SKM-1 treated with dmso at 0.1 percent for 144 hours (cell line): ENCODE measurements around the gene RBM47.
A peak's percentile ranks its signal among the peaks of the same experiment; 100 is the strongest.

Source experiments
- DNase-seq: peaks from one replicate; lab custom pipeline; 2025; ENCODE audit not compliant: unreplicated experiment; lab: John Stamatoyannopoulos, UW

Gene RBM47

DNA sequence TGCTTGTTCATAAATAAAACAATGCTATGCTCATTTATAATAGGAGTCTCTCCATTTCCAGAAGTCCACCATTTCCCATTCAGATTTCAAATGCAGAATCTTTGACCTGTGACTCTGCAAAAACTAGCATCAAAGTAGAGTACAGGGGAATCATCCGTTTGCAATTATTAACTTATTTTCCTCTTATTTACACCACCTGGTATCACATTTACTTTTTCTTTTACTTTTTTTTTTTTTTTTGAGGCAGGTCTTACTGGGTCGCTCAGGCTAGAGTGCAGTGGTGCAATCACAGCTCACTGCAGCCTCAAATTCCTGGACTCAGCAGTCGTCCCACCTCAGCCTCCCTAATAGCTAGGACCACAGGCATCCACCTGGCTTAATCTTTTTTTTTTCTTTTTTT, 37.6 kb downstream of the RBM47 start:
- no peak for DNase-seq

DNA sequence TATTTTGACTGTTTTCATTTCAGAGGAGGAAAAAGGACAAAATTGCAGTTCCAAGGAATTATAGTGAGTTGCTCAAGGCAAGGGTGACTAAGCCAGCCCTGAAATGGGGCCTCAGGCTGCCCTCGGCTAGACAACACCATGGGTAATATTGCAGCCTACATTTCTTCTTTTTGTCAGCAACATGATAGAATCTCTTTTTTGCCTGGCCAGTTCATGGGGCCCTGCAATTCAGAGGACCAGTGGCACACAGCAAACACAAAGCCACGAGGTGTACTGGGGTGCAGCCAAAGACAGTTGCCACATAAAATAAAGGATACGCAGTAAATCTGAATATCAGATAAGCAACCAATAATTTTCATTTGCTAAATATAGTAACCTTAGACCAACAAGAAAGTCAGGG, 41.8 kb downstream of the RBM47 start:
- peak; percentile 30 for DNase-seq

DNA sequence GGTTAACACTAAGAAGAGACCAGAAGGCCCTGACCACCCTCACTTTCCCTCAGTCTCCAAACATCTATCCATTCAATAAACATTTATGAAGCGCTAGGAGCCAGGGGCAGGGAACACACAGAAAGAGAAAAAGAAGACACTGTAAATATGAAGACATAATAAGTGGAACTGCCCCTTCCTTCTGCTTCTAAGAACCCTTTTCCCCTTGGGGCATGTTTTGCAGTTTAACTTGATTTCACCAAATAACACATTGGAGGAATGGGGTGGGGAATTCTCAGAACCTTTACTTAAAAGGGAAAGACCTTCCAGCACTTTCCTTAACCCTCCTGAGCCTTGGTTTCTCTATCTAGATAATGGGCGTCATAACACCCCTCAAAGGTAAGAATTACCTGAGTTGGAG, 42.3 kb downstream of the RBM47 start:
- no peak for DNase-seq

DNA sequence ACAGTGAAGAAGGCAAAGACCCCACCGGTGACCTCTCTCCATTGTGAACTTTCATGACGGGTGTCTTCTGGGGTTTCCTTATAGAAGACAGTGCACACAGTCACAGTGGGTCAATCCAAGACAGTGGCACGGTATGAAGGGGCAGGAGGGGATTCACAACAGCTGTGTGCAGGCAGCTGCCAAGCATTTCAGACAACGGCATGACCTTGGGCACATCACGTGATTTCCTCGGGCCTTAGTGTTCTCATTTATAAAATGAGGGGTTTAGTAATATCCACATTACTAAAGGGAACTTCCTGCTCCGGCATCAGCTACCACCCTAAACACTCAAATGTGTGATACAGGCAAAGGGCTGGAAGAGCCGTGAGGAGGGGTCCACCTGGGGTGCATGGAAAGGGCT, 42.9 kb downstream of the RBM47 start:
- peak; percentile 25 for DNase-seq

DNA sequence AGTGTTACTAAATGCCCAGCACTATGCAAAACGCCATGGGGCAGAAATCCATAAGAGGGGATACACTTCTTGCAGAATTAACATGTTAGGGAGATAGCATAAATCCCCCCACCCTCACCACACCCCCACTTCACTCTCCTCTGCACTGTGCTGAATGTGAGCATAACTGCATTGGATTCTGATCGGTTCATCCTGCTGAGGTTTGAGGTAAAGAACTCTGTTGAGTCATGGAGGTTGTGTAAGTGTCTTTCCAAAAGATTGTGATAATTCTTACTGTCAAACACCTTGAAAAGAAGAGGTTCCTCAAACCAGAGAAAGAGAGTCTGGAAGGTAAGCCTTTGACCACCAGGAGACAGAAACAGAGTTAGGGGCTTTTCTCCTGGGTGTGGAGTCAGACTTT, 43.6 kb downstream of the RBM47 start:
- peak; percentile 78 for DNase-seq

DNA sequence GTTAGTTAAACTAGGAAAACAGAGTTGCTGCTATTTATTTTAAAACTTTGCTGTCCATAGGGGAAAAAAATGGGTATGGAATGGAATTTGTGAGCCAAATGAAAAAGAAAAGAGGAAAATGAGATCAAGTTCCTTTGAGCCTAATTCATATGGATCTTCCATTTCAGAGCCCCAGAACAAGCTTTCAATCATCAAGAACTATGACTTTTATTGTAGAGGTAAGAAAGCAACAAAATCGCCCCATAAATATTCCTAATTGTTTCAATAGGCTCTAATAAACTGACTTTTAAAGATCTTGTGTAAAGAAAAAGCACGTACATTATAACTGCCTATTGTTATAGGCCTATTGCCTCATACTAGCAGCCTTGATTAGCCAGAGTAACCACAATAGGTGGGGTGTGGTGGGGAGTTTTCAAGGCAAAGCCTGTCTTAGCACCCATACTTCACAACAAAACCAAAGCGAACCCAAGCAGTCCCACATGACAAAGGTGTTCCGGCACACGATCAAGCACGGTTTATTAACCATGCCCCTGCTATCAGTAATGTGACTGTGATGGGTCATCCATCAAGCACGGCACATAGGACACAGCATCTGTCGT, 44.4 kb downstream of the RBM47 start:
- DNase-seq: no peak

DNA sequence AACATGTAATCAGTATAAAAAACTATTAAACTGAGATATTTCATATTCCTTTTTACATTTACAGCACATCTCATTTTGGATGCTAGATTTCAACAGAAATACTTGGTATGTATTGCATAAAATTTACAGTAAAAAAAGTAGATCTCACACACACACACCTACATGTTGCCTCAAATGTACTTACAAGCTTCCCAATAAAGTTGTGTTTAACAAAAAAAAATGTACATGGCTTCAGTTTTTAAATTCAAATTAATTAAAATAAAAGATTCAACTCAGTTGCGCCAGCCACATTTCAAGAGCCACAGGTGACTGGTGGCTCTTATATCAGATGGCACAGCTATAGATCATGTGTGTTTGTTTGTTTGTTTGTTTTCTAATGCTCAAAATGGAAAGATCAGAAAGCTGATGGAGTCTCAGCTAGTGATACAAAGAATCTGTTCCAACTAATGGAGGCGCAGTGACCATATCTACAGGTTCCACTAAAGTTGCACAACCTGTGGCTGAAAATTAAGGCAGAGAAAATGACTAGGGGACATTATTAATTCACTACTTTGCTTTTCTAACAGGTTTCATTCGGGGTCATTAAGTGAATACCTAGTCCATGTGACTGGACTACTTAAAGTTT, 45.0 kb downstream of the RBM47 start:
- DNase-seq: no peak

DNA sequence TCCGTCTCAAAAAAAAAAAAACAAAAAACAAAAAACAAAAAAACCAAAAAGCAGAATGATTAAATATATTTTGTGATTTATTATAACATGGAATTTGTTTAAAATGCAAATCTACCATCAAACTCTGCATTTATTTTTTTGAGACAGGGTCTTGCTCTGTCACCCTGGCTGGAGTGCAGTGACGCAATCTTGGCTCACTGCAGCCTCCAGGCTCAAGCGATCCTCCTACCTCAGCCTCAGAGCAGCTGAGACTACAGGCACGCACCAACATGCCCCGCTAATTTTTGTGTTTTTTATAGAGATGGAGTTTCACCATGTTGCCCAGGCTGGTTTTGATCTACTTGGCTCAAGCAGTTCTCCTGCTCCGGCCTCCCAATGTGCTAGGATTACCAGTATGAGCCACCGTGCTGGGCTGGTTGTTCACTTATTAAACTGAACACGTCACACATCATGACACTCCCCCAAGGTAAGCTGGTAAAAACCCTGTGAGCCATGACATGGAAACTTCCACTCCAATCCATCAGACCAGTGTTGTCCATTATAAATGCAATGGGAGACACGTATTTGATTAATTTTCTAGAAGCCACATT, 45.7 kb downstream of the RBM47 start:
- DNase-seq: no peak

DNA sequence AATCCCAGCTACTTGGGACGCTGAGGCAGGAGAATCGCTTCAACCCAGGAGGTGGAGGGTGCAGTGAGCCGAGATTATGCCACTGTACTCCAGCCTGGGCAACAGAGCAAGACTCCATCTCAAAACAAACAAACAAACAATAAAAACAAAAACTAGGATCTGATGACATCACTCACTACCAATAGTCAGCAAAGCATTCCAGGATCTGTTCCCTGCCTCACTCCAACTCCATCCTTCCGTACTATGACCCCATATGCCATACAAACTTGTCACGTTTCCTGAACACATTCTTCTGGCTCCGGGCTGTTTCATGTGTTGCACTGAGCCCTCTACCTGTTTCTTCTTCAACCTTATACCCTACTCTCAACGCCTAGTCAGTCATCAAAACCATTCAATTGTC, 47.3 kb downstream of the RBM47 start:
- no peak for DNase-seq

DNA sequence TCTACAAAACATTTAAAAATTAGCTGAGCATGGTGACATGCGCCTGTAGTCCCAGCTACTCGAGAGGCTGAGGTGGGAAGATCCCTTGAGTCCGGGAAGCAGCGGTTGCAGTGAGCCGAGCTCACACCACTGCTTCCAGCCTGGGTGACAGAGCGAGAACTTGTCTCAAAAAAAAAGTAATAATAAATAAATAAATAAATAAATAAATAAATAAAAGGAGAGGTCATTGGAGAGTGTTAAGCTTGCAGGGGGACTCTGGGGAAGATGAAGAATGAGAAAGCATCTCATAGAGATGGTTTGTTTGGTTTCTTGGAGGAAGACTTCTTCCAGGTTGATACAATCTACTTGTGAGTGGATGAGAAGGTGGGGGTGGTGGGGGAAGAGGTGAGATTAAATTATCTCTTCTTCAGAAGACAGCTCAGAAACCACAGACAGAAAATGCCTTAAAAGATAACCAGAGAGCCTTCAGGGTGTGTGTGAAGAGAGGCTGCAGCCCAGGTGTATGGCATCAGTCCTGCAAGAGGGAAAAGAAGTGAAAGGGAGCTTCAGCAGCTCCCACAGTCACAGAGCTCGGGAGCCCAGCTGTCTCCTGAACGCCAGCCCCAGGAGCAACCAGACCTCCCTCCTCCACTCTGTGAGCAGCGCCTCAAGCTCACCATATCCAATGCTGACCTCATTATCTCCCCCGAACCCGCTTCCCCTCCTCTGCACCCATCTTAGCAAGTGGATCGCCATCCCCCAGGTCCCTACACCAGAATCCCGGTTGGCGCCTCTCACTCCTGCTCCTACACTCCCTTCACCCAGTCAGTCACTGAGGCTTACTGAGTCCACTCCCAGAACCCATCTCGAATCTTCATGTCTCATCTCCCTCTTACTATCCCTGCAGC, 48.2 kb downstream of the RBM47 start:
- DNase-seq: no peak

DNA sequence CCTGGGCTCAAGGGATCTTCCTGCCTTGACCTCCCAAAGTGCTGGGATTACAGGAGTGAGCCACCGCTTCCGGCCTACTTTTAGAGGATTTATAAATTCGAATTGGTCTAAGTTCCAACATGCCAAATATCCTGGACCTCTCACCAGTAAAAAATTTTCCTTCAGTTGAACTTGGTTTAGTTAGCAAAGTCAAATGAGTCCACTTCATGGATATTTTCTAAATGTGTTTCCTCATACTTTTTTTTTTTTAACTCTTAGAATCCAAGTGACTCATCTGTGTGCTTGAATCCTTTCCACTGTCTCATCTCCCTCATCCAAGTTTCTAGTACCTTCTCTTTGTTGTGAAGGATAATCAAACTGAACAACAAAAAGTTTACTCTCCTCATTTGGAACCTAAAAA, 49.7 kb downstream of the RBM47 start:
- DNase-seq: no peak

DNA sequence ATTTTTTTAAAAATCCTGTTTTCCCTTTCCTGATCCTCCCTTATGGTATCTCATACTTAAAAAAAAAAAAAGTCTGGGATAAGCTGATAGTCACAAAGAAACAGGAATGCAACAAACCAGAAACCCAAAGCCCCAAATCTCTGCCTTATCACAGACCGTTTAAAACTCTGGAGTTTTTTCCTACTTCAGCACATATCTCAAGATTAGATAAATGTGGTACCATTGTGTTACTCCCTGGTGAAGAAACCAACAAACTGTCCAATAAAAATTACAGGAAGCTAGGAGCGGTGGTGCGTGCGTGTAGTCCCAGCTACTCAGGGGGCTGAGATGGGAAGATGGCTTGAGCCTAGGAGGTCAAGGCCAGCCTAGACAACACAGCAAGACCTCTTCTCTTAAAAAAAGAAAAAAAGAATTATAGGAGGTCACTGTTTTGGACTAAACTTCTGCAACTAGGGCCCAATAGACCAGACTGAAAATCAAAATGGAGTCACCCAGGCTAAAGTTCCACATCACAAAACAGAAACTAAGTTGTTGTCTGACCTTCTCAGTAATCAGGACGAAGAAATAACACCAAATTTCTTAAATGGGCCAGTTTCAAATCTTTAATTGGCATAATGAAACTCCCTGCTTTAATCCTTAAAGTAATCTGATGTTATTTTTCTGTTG, 51.9 kb downstream of the RBM47 start:
- DNase-seq: no peak

DNA sequence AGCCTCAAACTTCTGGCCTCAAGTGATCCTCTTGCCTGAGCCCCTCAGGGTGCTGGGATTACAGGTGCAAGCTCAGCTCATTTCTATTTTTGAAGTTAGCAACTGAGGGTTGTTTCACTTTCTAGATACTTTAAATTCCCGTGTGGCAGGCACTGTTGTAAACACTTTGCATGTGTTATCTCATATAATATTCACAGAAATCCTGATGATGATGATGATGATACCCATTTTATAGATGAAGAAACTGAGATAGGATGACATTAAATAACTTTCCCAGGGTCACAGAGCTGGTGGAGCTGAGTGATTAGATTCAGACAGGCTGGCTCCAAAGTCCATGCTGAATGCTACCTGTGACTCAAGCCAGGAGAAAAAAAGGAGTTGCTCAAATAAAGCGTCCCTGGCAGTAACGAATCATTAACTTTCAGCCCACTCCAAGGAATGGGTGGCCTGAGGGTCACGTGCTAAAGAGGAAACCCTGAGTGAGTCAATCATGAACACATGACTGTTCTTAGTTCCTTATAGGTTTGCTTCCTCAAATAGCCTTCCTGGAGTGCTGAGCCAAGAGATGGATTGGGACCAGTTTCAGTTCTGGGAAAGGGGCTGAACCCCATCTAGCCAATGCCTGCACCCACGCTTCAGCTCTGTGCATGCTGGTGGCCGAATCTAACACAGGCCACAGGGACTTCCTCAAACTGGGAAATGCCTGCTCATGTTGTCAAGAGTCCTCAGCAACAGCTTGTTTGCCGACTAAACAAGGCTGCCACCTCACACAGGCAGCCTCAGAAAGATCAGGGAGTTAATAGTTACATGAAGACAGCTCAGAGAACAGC, 52.8 kb downstream of the RBM47 start:
- DNase-seq: peak; percentile 95

DNA sequence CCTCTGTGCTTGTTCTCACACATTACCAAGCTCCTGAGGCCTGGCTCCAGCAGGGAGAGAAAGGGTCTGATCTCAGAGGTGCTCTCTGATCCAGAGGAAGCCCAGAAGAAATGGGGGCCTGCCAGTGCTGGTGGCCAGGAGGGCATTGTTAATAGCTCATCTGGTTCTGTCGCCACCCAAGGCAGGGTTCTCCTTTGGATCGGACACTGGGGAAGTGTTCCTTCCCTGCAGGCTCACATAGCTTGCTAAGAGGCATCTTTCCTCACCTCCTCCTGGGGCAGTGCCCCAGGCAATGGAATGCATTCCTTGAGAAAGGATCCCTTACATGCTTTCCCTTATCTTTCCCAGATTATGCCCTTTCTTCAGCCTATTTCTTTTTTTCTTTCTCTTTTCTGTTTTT, 53.8 kb downstream of the RBM47 start:
- DNase-seq: no peak

DNA sequence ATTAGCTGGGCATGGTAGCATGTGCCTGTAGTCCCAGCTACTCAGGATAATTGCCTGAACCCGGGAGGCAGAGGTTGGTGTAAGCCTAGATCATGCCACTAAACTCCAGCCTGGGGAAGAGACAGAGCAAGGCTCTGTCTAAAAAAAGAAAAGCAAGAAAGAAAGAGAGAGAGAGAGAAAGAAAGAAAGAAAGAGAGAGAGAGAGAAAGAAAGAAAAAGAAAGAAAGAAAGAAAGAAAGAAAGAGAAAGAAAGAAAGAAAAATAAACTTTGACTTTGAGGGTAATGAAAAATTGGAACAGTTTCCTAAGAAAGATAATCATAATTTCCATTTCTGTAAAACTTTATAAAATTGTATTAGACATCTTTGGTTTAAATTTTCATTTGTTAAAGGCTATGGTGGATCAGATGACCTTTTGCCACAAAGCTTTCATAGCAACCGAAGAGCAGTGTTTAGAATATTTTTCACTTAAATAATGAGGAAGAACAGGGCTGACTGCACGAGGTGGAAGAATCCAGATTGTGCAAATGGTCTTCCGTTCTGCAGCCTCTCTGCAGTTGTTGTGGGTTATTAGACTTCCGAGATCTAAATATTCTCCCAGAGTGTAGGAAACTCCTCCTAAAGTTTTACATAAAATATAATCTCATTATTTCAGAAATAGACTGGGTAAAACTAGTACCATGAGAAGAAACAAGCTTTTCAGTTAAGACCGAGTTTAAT, 55.9 kb downstream of the RBM47 start:
- DNase-seq: peak; percentile 93

DNA sequence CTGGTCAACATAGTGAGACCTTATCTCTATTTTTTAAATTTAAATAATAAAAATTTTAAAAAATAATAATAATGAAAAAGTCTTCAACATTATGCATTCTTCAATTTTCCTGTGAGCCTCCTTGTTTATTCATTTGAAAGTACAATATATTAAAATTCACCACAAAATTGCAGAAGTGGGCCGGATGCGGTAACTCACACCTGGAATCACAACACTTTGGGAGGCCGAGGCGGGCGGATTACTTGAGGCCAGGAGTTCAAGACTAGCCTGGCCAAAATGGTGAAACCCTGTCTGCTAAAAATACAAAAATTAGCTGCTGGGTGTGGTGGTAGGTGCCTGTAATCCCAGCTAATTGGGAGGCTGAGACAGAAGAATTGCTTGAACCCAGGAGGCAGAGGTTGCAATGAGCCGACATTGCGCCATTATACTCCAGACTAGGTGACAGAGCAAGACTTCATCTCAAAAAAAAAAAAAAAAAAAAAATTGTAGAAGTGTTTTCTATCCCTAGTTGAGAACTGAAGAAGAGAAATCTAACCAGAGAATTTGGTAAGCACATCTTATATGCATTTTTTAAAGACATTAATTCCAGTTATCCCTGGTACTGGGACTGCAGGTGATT, 56.9 kb downstream of the RBM47 start:
- DNase-seq: no peak

DNA sequence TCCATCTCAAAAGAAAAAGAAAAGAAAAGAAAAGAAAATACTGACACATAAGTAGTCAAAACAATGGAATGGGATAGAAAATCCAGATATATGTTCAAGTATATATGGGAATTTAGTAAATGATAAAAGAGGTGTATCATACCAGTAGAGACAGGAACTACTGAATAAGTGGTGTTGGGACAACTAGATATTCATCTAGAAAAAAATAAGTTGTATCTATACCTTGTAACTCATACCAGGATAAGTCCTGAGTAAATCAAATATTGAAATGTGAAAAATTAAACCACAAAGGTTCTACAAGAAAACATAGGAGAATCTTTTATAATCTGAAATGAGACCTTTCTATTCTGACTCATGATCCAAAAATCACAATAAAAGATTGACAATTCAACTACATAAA, 58.5 kb downstream of the RBM47 start:
- DNase-seq: no peak

DNA sequence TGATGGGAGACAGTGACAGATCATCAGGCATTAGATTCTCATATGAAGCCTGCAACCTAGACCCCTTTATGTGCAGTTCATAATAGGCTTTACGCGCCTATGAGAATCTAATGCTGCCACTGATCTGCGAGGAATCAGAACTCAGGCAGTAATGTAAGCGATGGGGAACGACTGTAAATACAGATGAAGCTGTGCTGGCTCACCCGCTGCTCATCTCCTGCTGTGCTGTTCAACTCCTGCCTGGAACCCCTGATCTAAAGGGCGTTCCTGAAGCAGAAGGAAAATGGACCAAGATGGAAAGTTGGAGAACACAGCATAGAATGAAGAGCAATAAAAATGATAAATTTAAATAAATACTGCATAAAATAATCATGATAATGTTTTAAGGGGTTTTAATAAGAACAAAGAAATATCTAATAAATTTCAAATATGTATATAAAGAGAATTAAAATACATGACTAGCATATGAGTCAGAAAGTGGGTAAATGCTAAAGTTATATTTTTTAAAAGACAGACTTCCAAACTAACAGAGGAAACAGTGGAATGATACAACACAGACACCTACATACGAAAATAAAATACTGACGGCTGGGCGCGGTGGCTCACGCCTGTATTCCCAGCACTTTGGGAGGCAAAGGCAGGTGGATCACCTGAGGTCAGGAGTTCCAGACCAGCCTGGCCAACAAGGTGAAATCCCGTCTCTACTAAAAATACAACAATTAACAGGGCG, 59.2 kb downstream of the RBM47 start:
- DNase-seq: no peak
